Measurements from ENCODE around the gene ACADVL.
"Not testable (repeated sequence)": the region's sequence is repeated elsewhere in the genome, so short reads cannot be mapped to it uniquely, and the experiment has no call there.

ACADVL gene

DNA sequence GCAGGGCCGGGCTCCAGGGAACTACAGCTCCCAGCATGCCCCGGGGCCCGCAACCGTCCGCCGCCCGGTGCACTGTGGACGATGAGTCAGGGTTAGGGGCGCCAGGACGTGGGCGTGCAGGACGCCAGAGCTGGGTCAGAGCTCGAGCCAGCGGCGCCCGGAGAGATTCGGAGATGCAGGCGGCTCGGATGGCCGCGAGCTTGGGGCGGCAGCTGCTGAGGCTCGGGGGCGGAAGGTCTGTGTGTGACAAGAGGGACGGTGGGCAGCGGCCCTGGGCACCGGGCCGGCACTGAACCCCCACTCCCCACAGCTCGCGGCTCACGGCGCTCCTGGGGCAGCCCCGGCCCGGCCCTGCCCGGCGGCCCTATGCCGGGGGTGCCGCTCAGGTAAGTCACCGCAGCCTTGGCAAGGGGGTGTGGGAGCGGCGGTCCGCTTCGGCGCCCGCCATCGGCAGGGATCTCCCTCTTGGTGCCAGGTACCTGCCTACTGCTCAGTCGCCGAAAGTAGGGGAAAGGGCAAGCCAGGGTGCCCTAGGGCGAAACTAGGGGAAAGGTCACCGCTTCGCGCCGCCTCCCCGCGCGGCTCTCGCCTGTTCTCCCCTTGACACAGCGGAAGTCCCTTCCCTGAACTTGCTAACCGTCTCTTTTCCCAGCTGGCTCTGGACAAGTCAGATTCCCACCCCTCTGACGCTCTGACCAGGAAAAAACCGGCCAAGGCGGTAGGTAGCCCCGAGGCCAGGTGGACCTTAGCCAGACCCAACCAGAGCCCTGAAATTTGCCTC lies at the start of gene ACADVL, which contains the start of gene DLG4:
Gene ACADVL (plus strand): TSS at position 127 of the 781 bp plus-strand sequence. CDS start 47 bp downstream, at position 174.
Gene DLG4 (minus strand): TSS at position 25 of the 781 bp plus-strand sequence.
- Mint-ChIP-seq H3K36me3 (ENCODE audit: low read depth) (peaks cover 13% of the 10 kb centered on the region), H3K4me1 (ENCODE audit: low read depth) (peaks cover 50% of the 10 kb centered on the region), H3K27ac (peak within 1 kb of the TSS; percentile 95), H3K27me3 (ENCODE audit: low read depth) (no peaks in the 10 kb centered on the region), H3K4me3 (peak within 1 kb of the TSS; percentile 96), H3K9me3 (no peaks in the 10 kb centered on the region)

DNA sequence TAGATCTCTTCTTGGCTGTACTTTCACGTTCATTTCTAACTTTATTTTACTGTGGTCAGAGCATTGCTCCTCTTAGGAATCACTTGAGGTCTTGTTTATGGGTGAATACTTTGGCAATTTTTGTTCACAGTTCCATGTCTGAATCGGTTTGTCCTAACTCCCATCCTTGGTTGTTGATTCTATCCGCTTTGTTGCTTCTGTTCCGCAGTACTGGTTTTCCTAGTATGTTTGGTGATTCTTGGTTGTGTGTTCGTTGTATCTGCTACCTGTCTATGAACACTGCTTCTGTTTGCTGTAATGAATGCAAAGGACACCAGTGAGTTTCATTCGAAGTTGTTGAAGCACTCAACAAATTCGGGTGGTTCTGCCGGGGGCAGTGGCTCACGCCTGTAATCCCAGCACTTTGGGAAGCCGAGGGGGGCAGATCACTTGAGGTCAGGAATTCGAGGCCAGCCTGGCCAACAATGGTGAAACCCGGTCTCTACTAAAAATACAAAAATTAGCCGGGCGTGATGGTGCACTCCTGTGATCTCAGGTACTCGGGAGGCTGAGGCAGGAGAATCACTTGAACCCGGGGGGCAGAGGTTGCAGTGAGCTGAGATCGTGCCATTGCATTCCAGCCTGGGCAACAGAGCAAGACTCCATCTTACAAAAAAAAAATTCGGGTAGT lies 47.1 kb upstream of the ACADVL start:
- H3K4me1 Mint-ChIP-seq (ENCODE audit: low read depth) = peaks cover 11% of the 10 kb centered on the region
- H3K4me3 Mint-ChIP-seq; H3K27me3 Mint-ChIP-seq (ENCODE audit: low read depth); H3K9me3 Mint-ChIP-seq; H3K27ac Mint-ChIP-seq; H3K36me3 Mint-ChIP-seq (ENCODE audit: low read depth): not testable (repeated sequence)

DNA sequence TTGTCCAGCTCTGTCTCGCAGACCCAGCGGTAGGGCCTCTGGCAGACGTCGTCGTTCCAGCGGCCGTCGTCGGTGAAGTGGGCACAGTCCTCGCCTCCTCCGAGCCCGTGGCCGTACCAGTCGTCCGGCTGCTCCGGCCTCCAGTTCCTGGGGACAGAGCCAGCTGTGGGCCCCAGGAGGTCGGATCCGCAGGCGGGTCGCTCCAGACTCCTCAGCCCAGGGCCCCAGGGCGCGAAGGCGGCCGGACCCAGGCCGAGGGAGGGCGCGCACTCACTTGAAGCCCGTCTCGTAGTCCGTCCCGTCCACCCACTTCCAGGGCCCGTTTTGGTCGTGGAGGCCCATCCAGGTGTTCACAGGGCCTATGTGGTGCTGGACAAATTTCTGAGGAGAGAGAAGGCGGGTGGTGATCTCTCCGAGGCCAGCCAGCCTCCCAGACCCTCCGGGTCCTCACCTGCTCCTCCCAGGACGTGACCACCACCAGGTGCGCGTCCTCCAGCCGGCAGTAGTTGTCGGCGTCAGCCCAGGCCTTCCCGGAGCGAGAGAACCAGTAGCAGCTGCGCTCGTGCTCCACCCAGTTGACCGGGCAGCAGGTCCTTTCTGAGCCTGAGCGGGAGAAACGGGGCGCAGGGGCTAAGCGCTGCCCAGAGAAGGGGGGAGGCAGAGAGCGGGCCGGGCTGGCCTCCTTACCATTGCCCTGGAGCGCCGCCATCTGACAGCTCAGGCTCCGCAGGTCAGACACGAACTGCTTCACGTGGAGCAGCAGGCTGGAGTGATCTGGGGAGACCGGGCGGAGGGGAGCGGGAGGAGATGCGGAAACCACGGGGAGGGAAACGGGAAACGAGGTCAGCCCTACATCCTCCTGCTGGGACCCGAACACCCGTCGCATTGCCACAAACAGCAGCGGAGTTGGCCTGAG lies 45.8 kb upstream of the ACADVL start:
- no peaks in the 10 kb centered on the region for H3K36me3 Mint-ChIP-seq (ENCODE audit: low read depth)
- H3K27ac Mint-ChIP-seq = no peak overlapping the region
- H3K4me1 Mint-ChIP-seq (ENCODE audit: low read depth) = peaks cover 18% of the 10 kb centered on the region
- no peak overlapping the region for H3K4me3 Mint-ChIP-seq
- H3K9me3 Mint-ChIP-seq = no peaks in the 10 kb centered on the region
- H3K27me3 Mint-ChIP-seq (ENCODE audit: low read depth) = peaks cover 13% of the 10 kb centered on the region

DNA sequence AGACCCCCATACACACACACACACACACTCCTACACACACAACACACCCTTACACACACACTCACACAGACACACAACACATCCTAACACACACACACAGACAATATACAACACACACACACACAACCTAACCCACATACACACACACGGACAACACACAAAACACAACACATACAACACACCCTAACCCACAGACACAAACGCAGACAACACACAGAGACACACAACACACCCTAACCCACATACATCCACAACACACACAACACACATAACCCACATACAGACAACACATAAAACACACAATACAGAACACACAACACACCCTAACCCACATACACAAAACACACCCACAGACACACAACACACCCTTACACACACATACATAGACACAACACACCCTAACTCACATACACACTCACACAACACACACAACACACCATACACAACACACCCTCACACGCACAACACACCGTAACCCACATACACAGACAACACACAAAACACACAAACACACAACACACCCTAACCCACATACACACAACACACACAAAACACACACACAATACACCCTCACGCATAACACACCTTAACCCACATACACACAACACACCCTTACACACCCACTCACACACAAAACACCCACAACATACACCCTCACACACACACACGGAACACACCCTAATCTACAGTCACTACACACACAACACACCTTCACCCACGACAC lies 45.0 kb upstream of the ACADVL start:
- Mint-ChIP-seq H3K4me3 (no peak overlapping the region), H3K9me3 (no peaks in the 10 kb centered on the region), H3K27me3 (ENCODE audit: low read depth) (peaks cover 16% of the 10 kb centered on the region), H3K4me1 (ENCODE audit: low read depth) (peaks cover 14% of the 10 kb centered on the region), H3K36me3 (ENCODE audit: low read depth) (no peaks in the 10 kb centered on the region), H3K27ac (no peak overlapping the region)

DNA sequence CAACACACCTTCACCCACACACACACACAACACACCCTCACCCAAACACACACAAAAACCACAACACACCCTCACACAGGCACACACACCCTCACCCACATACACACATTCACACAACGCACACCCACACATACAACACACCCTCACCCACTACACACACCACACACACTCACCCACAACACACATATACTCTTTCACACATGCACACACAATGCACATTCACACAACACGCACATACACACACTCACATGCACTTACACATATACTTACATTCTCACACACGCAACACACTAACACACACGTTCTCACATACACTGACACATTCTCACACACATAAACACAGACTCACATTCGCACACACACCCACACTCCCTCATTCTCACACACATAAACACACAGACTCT lies 44.4 kb upstream of the ACADVL start:
- H3K36me3 Mint-ChIP-seq (ENCODE audit: low read depth) = no peaks in the 10 kb centered on the region
- H3K27ac Mint-ChIP-seq = no peak overlapping the region
- H3K9me3 Mint-ChIP-seq = no peaks in the 10 kb centered on the region
- peaks cover 14% of the 10 kb centered on the region for H3K4me1 Mint-ChIP-seq (ENCODE audit: low read depth)
- no peak overlapping the region for H3K4me3 Mint-ChIP-seq
- peaks cover 17% of the 10 kb centered on the region for H3K27me3 Mint-ChIP-seq (ENCODE audit: low read depth)

DNA sequence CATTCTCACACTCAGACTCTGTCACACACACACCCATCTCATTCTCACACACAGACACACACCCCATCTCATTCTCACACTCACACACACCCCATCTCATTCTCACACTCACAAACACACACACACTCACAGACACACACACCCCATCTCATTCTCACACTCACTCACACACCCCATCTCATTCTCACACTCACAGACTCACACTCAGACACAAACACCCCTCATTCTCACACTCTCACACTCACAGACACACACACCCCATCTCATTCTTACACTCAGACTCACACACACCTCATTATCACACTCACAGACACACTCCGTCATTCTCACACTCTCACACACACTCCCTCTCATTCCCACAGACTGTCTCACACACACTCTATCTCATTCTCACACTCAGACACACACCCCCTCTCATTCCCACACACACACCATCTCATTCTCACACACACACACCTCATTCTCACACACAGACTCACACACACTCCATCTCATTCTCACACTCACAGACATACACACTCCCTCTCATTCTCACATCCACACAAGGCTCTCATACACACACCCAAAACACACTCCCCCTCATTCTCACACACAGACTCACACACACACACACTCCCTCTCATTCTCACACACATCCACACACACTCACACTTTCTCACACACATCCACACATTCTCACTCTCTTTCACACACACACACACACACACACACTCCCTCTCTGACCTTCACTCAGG lies 43.5 kb upstream of the ACADVL start:
- H3K9me3 Mint-ChIP-seq = no peaks in the 10 kb centered on the region
- H3K27ac Mint-ChIP-seq = no peak overlapping the region
- H3K36me3 Mint-ChIP-seq (ENCODE audit: low read depth) = no peaks in the 10 kb centered on the region
- peaks cover 14% of the 10 kb centered on the region for H3K4me1 Mint-ChIP-seq (ENCODE audit: low read depth)
- H3K27me3 Mint-ChIP-seq (ENCODE audit: low read depth) = peaks cover 17% of the 10 kb centered on the region
- H3K4me3 Mint-ChIP-seq = no peak overlapping the region

DNA sequence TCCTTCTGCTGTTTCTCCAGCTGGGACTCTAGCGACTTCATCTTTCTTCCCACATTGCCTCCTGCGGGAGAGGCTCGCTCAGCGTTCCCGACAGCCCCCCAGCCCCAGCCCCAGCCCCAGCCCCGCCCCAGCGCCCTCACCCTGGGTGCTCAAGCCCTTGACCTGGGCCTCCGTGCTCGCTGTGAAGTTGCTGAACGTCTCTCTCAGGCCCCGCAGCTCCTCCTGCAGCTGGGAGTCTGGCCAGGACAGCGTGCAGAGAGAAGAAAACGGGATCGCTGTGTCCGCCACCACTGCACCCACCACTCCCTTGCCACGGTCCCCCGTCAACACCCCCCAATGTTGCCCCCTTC lies 42.9 kb upstream of the ACADVL start:
- Mint-ChIP-seq H3K4me1 (ENCODE audit: low read depth) (peaks cover 14% of the 10 kb centered on the region), H3K27me3 (ENCODE audit: low read depth) (peaks cover 17% of the 10 kb centered on the region), H3K36me3 (ENCODE audit: low read depth) (no peaks in the 10 kb centered on the region), H3K27ac (no peak overlapping the region), H3K9me3 (no peaks in the 10 kb centered on the region), H3K4me3 (no peak overlapping the region)

DNA sequence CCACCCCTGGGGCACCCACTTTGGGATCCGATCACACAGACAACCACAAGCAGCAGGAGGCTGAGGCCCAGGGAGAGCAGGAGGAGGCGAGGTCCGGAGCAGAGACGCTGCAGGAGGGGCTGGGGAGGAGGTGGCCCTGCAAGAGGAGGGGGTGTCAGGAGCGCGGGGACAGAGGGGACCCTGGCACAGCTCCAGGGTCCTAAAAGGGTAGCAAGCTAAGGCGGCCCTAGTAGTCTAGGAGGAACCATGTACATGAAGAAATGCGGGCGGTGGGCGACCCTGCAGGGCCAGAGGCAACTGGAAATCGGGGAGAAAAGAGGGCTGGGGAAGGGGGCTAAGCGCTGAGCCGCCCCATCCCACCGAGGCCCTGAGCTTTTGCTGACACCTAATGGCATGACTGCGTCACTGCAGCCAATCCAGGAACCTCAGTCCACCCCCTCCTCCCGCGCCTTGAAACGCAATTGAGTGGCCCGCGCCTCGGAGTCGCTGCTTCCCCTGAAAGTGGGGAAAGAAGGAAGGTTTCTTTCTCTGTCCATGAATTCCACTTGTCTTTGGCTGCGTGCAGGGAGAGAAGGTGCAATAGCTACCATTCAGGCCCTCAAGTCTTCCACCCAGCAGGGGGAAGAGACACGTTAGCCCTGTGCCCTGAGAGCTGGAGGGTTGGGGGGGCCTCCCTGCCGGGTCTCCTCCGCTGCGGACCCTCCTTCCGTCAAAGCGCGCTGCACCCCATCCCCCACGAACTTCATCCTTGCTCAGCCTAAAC lies 42.4 kb upstream of the ACADVL start:
- H3K9me3 Mint-ChIP-seq = no peaks in the 10 kb centered on the region

DNA sequence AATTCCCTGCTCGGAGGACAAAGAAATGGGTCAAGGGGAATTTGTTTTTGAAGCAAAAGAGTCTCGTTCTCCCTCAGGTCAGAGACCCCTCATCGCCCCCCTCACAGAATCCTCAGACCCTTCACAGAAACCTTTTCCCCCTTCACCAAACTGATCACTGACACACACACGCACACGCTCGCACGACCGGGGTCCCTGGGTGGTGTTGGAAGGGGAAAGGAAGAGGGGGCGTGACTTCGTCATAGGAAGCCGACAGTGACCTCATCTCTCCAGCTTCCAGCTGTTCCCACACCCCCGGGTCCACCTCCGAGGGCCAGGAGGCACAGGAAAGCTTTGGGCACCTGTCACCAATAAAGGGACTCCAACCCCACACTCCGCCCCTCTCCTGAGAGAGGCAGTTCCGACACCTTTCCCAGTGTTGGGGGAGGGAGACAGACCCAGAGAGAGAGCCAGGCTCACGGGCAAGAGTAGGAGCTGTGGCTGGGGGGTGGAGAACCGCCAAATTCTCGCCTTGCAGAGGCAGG lies 41.7 kb upstream of the ACADVL start:
- peak overlapping the region; percentile 61 for H3K4me3 Mint-ChIP-seq
- H3K27ac Mint-ChIP-seq = no peak overlapping the region
- H3K4me1 Mint-ChIP-seq (ENCODE audit: low read depth) = peaks cover 14% of the 10 kb centered on the region
- H3K9me3 Mint-ChIP-seq = no peaks in the 10 kb centered on the region
- H3K36me3 Mint-ChIP-seq (ENCODE audit: low read depth) = no peaks in the 10 kb centered on the region
- H3K27me3 Mint-ChIP-seq (ENCODE audit: low read depth) = peaks cover 13% of the 10 kb centered on the region

More for the DNA sequence above, 42.4 kb upstream of the ACADVL start:
- Mint-ChIP-seq H3K4me3 (peak overlapping the region; percentile 61), H3K36me3 (ENCODE audit: low read depth) (no peaks in the 10 kb centered on the region), H3K4me1 (ENCODE audit: low read depth) (peaks cover 14% of the 10 kb centered on the region), H3K27ac (no peak overlapping the region), H3K27me3 (ENCODE audit: low read depth) (peaks cover 17% of the 10 kb centered on the region)

DNA sequence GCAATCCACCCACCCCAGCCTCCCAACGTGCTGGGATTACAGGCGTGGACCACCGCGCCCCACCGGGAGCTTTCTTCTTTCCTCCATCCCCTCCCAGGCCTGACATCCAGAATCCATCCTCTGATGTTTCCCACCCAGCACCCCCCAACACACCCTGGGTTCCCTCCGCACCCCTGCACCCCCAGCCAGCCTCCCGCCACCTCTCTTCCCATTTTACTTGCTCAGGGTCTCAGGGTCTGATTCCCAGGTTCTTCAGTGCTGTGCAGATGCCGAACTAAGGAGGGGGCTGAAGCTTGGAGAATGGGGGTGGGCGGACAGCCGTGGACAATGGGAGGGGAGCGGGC lies 40.8 kb upstream of the ACADVL start:
- no peaks in the 10 kb centered on the region for H3K9me3 Mint-ChIP-seq
- no peak overlapping the region for H3K4me3 Mint-ChIP-seq
- H3K27me3 Mint-ChIP-seq (ENCODE audit: low read depth) = peaks cover 13% of the 10 kb centered on the region
- peaks cover 14% of the 10 kb centered on the region for H3K4me1 Mint-ChIP-seq (ENCODE audit: low read depth)
- no peaks in the 10 kb centered on the region for H3K36me3 Mint-ChIP-seq (ENCODE audit: low read depth)
- no peak overlapping the region for H3K27ac Mint-ChIP-seq

DNA sequence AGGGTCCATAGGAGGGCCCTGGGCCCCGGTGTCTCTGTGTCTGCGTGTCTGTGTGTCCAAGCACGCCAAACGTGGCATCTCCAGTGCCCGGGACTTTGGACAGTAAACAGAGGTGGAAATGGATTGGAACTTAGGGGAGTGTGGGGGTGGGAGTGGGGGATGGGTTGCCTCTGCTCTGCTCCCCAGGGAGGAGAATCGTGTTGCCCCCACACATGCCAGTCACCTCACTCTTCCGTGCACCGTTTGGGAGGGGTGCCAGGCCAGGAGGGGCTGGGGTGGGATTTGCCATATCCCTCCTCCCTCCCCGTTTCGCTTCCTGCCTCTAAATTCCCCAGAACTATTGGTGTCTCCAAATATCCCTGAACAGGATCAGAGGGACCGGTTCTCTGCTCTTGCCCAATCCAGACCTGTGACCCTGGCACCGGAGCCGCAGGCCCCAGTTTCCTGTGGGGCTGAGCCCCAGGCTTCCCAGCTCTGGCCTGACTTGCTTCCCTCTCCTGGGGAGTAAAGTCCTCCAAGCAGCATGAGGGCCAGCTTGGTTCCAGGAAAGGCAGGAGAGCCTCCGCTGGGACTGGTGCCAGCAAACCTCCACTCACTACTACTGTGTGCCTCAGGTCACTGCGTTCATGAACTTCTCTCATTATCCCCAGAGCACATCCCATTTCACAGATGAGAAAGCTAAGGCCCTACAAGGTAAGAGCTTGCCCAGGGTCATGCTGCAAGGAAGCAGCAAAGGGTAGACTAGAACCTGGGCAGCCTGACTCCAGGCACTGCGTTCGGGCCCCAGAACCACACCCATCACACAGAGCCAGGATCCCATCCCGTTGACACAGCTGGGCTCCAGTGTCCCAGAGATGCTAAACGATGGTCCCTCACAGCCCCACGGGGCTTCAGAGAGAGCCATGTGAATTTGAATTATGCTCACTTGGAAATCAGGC lies 40.2 kb upstream of the ACADVL start, which contains the start of gene ASGR1:
Gene ASGR1 (minus strand): TSS at position 54 of the 938 bp plus-strand sequence. CDS start 807 bp downstream, outside the sequence.
- no peaks in the 10 kb centered on the region for H3K9me3 Mint-ChIP-seq
- no peak within 1 kb of the TSS for H3K4me3 Mint-ChIP-seq
- H3K27ac Mint-ChIP-seq = no peak within 1 kb of the TSS
- no peaks in the 10 kb centered on the region for H3K36me3 Mint-ChIP-seq (ENCODE audit: low read depth)
- H3K27me3 Mint-ChIP-seq (ENCODE audit: low read depth) = peaks cover 13% of the 10 kb centered on the region
- peaks cover 14% of the 10 kb centered on the region for H3K4me1 Mint-ChIP-seq (ENCODE audit: low read depth)

DNA sequence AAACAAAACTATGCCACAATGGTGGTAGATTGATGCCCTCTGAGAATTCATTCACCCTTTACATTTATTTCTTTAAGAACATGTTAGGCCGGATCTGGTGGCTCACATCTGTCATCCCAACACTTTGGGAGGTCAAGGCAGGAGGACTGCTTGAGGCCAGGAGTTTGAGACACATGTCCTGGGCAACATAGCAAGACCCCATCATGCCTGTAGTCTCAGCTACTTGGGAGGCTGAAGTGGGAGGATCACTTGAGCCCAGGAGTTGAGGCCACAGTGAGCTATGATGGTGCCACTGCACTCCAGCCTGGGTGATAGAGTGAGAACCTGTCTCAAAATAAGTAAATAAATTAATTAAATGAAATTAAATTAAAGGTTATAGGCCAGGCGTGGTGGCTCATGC lies 37.6 kb upstream of the ACADVL start:
- Mint-ChIP-seq H3K27me3 (ENCODE audit: low read depth) (peaks cover 13% of the 10 kb centered on the region), H3K4me1 (ENCODE audit: low read depth) (peaks cover 18% of the 10 kb centered on the region)
- not testable (repeated sequence) for H3K9me3 Mint-ChIP-seq; H3K36me3 Mint-ChIP-seq (ENCODE audit: low read depth); H3K4me3 Mint-ChIP-seq; H3K27ac Mint-ChIP-seq

All from T-helper 1 cell treated with Interleukin-12 subunit alpha and Interleukin-12 subunit beta and Interleukin-4 antibody, amounts not matched to agents 30 μg/mL and 1 μg/mL, for 36 hours (primary cell).